ENCODE data around the gene YIPF2.
"Not testable (repeated sequence)": the region's sequence is repeated elsewhere in the genome, so short reads cannot be mapped to it uniquely, and the experiment has no call there.

Gene YIPF2

GRCh38 chr19:10960314-10961072 is 32.1 kb upstream of the YIPF2 start, which contains the start of gene SMARCA4:
SMARCA4 (plus strand) TSS chr19:10961030; CDS start chr19:10984152, 23,122 bp downstream.
- peaks cover 15% of the 10 kb centered on the region for H3K36me3 ChIP-seq (ENCODE audit: insufficient read depth, low read length)
- no peaks in the 10 kb centered on the region for H3K9me2 ChIP-seq (ENCODE audit: low read depth, low read length)
- H4K20me1 ChIP-seq (ENCODE audit: insufficient read depth, low read length), result no peaks in the 10 kb centered on the region
- peaks cover 37% of the 10 kb centered on the region for H3K4me1 ChIP-seq (ENCODE audit: insufficient read depth, low read length, severe bottlenecking)
- peak within 1 kb of the TSS; percentile 71 for H3K4me2 ChIP-seq (ENCODE audit: low read length)
- no peaks in the 10 kb centered on the region for H3K27me3 ChIP-seq (ENCODE audit: insufficient read depth, low read length)
- H3K9me3 ChIP-seq (ENCODE audit: low read length), result no peaks in the 10 kb centered on the region
- no peak within 1 kb of the TSS for H2AFZ ChIP-seq (ENCODE audit: low read length)
- H3K79me2 ChIP-seq (ENCODE audit: insufficient read depth, low read length), result peaks cover 42% of the 10 kb centered on the region
- TF ChIP-seq EZH2 (IDR thresholded peaks at IDR 0.05; ENCODE audit: borderline replicate concordance, low read length) (no peak), CTCF (IDR thresholded peaks at IDR 0.05; ENCODE audit: low read length) (no peak)
- H3K4me3 ChIP-seq (ENCODE audit: low read depth, low read length, poor library complexity, severe bottlenecking), result peak within 1 kb of the TSS; percentile 89
- H3F3A ChIP-seq (ENCODE audit: insufficient read depth, low read length), result no peaks in the 10 kb centered on the region
- peak within 1 kb of the TSS; percentile 98 for H3K27ac ChIP-seq (ENCODE audit: low read depth, low read length, poor library complexity, severe bottlenecking)
- H3K9ac ChIP-seq (ENCODE audit: low read length), result peak within 1 kb of the TSS; percentile 96

DNA sequence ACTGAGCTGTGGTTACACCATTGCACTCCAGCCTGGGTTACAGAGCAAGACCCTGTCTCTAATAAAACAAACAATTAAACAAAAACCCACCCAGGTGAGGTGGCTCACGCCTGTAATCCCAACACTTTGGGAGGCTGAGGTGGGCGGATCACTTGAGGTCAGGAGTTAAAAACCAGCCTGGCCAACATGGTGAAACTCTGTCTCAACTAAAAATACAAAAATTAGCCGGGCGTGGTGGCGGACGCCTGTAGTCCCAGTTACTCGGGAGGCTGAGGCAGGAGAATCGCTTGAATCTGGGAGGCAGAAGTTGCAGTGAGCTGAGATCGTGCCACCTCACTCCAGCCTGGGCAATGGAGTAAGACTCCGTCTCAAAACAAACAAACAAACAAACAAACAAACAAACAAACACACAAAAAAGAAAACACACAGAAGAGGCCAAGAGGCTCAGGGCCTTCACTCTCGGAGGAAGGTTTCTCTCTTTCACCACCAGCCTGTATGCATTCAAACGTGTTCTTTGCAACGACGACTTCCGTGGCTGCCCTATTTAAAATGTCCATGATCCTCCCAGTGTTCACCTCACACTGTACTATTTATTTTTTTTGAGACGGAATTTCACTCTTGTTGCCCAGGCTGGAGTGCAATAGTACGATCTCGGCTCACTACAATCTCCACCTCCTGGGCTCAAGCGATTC is 31.0 kb upstream of the YIPF2 start:
- peaks cover 32% of the 10 kb centered on the region for H3K4me1 ChIP-seq (ENCODE audit: insufficient read depth, low read length, severe bottlenecking)
- H3K79me2 ChIP-seq (ENCODE audit: insufficient read depth, low read length), result peaks cover 31% of the 10 kb centered on the region
- not testable (repeated sequence) for H3K27me3 ChIP-seq (ENCODE audit: insufficient read depth, low read length); H3K9me3 ChIP-seq (ENCODE audit: low read length); H4K20me1 ChIP-seq (ENCODE audit: insufficient read depth, low read length); H3F3A ChIP-seq (ENCODE audit: insufficient read depth, low read length); H3K36me3 ChIP-seq (ENCODE audit: insufficient read depth, low read length); H3K9me2 ChIP-seq (ENCODE audit: low read depth, low read length); H2AFZ ChIP-seq (ENCODE audit: low read length)
- H3K9ac ChIP-seq (ENCODE audit: low read length), result peak overlapping the region; percentile 69; the same call in 1 of the 2 replicates
- H3K27ac ChIP-seq (ENCODE audit: low read depth, low read length, poor library complexity, severe bottlenecking), result peak overlapping the region; percentile 73
- peak overlapping the region; percentile 63 for H3K4me3 ChIP-seq (ENCODE audit: low read depth, low read length, poor library complexity, severe bottlenecking)
- peak overlapping the region; percentile 71; the same call in 1 of the 2 replicates for H3K4me2 ChIP-seq (ENCODE audit: low read length)

DNA sequence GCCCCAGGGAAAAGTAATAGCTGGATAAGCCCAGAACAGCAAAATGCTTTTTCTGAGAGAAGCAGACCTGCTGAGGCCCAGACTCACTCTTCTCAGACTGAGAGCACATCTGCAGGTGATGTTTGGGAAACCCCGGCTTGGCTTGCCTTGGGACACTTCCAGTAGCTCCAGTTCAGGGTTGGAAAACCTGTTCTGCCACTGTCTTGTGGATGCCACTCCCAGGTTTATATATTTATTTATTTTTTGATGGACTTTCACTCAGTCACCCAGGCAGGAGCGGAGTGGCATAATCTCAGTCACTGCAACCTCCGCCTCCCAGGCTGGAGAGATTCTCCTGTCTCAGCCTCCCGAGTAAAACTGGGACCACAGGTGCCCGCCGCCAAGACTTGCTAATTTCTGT is 24.4 kb upstream of the YIPF2 start:
- Histone ChIP-seq H4K20me1 (ENCODE audit: insufficient read depth, low read length) (no peaks in the 10 kb centered on the region), H3K27me3 (ENCODE audit: insufficient read depth, low read length) (no peaks in the 10 kb centered on the region), H3K9me2 (ENCODE audit: low read depth, low read length) (no peaks in the 10 kb centered on the region), H3K36me3 (ENCODE audit: insufficient read depth, low read length) (no peaks in the 10 kb centered on the region), H3K4me1 (ENCODE audit: insufficient read depth, low read length, severe bottlenecking) (peaks cover 26% of the 10 kb centered on the region), H3K9me3 (ENCODE audit: low read length) (no peaks in the 10 kb centered on the region), H3K79me2 (ENCODE audit: insufficient read depth, low read length) (no peaks in the 10 kb centered on the region), H3K27ac (ENCODE audit: low read depth, low read length, poor library complexity, severe bottlenecking) (peak overlapping the region; percentile 15), H3F3A (ENCODE audit: insufficient read depth, low read length) (no peaks in the 10 kb centered on the region), H3K9ac (ENCODE audit: low read length) (no peak overlapping the region), H3K4me3 (ENCODE audit: low read depth, low read length, poor library complexity, severe bottlenecking) (no peak overlapping the region), H3K4me2 (ENCODE audit: low read length) (no peak overlapping the region), H2AFZ (ENCODE audit: low read length) (no peak overlapping the region)
- TF ChIP-seq CTCF (IDR thresholded peaks at IDR 0.05; ENCODE audit: low read length) (no peak), EZH2 (IDR thresholded peaks at IDR 0.05; ENCODE audit: borderline replicate concordance, low read length) (no peak)
